DOHH2 (cell line): Measurements from ENCODE around the gene CHODL.

Experiments
- H3F3A ChIP-seq: fragments of 200-600 bp; sonication (generic), shearing (Covaris generic); 2 replicates; pipeline ENCODE4 v1.6.0; 2016; ENCODE audit warnings: antibody characterized with exemption, mild to moderate bottlenecking; ENCODE audit not compliant: control insufficient read depth, insufficient read depth
- H3K27ac ChIP-seq: fragments of 200-600 bp; sonication (generic); 2 replicates; pipeline ENCODE4 v1.5.1; 2014; ENCODE audit warnings: low read depth, mild to moderate bottlenecking, low read length, moderate library complexity
- H3K27me3 ChIP-seq: fragments of 200-600 bp; sonication (generic); 2 replicates; pipeline ENCODE4 v1.6.1; 2014; ENCODE audit warnings: mild to moderate bottlenecking, low read length, mixed read lengths; ENCODE audit not compliant: control insufficient read depth
- H3K36me3 ChIP-seq: fragments of 200-600 bp; sonication (generic); 2 replicates; pipeline ENCODE4 v1.6.1; 2014; ENCODE audit warnings: mild to moderate bottlenecking, low read length, moderate library complexity, mixed read lengths; ENCODE audit not compliant: control insufficient read depth
- H3K4me1 ChIP-seq: fragments of 200-600 bp; sonication (generic); 2 replicates; pipeline ENCODE4 v1.6.1; 2014; ENCODE audit warnings: mild to moderate bottlenecking, low read length, mixed read lengths; ENCODE audit not compliant: control insufficient read depth
- H3K4me2 ChIP-seq: fragments of 200-600 bp; sonication (generic); 2 replicates; pipeline ENCODE4 v1.6.0; 2014; ENCODE audit warnings: mild to moderate bottlenecking, low read length, moderate library complexity
- H3K4me3 ChIP-seq: fragments of 200-600 bp; sonication (generic); 2 replicates; pipeline ENCODE4 v1.5.1; 2014; ENCODE audit warnings: mild to moderate bottlenecking, low read length, mixed read lengths
- H3K79me2 ChIP-seq: fragments of 200-600 bp; sonication (generic); 2 replicates; pipeline ENCODE4 v1.6.1; 2014; ENCODE audit warnings: mild to moderate bottlenecking, low read length, mixed read lengths; ENCODE audit not compliant: control insufficient read depth
- H3K9me2 ChIP-seq: fragments of 200-600 bp; sonication (generic); replicated peaks from 2 replicates; pipeline ENCODE4 v1.6.1; 2014; ENCODE audit warnings: mild to moderate bottlenecking, low read length, mixed read lengths; ENCODE audit not compliant: control insufficient read depth
- H3K9me3 ChIP-seq: fragments of 200-600 bp; sonication (generic); 2 replicates; pipeline ENCODE4 v1.6.1; 2014; ENCODE audit warnings: antibody characterized with exemption, low read length, mixed read lengths; ENCODE audit not compliant: control insufficient read depth, insufficient read depth
- H4K20me1 ChIP-seq: fragments of 200-600 bp; sonication (generic); 2 replicates; pipeline ENCODE4 v1.6.0; 2014; ENCODE audit warnings: low read depth, mild to moderate bottlenecking, antibody characterized with exemption, low read length, moderate library complexity; ENCODE audit not compliant: control insufficient read depth, insufficient read depth
- CTCF ChIP-seq: fragments of 200-600 bp; sonication (generic); IDR thresholded peaks from one replicate; pipeline ENCODE4 v1.5.1; 2014; ENCODE audit warnings: antibody characterized with exemption, mild to moderate bottlenecking, low read depth, low read length; ENCODE audit not compliant: poor library complexity, severe bottlenecking
- EZH2phosphoT487 ChIP-seq: fragments of 200-600 bp; sonication (generic); IDR thresholded peaks from 2 replicates; pipeline ENCODE4 v1.6.1; 2017; ENCODE audit warnings: borderline replicate concordance, mild to moderate bottlenecking, antibody characterized with exemption, low read length, moderate library complexity, mixed read lengths

CHODL gene

GRCh38 chr21:18269856-18270255, 25.2 kb downstream of the CHODL start:
- Histone ChIP-seq H3K36me3 (no peaks in the 10 kb centered on the region), H4K20me1 (no peaks in the 10 kb centered on the region), H3K9me2 (no peaks in the 10 kb centered on the region), H3K27ac (no peak overlapping the region), H3K79me2 (no peaks in the 10 kb centered on the region), H3K4me1 (no peaks in the 10 kb centered on the region), H3K4me2 (no peak overlapping the region), H3K9me3 (no peaks in the 10 kb centered on the region), H3F3A (no peaks in the 10 kb centered on the region), H3K4me3 (no peak overlapping the region), H3K27me3 (no peaks in the 10 kb centered on the region)
- no peak for TF ChIP-seq EZH2phosphoT487
- TF ChIP-seq CTCF: no peak

GRCh38 chr21:18273400-18273799, 28.8 kb downstream of the CHODL start:
- Histone ChIP-seq H3K27ac (no peak overlapping the region), H3K9me3 (no peaks in the 10 kb centered on the region), H3K27me3 (no peaks in the 10 kb centered on the region), H3K79me2 (no peaks in the 10 kb centered on the region), H3K4me1 (no peaks in the 10 kb centered on the region), H3F3A (no peaks in the 10 kb centered on the region), H3K4me2 (no peak overlapping the region), H3K9me2 (no peaks in the 10 kb centered on the region), H3K36me3 (no peaks in the 10 kb centered on the region), H4K20me1 (no peaks in the 10 kb centered on the region), H3K4me3 (no peak overlapping the region)
- TF ChIP-seq EZH2phosphoT487 (no peak), CTCF (no peak)

GRCh38 chr21:18274370-18274769, 29.7 kb downstream of the CHODL start:
- no peaks in the 10 kb centered on the region for H4K20me1 ChIP-seq
- H3K9me3 ChIP-seq: no peaks in the 10 kb centered on the region
- H3K27ac ChIP-seq: no peak overlapping the region
- H3K4me1 ChIP-seq: no peaks in the 10 kb centered on the region
- no peak overlapping the region for H3K4me3 ChIP-seq
- H3K36me3 ChIP-seq: no peaks in the 10 kb centered on the region
- no peaks in the 10 kb centered on the region for H3K9me2 ChIP-seq
- TF ChIP-seq EZH2phosphoT487: no peak
- TF ChIP-seq CTCF: no peak
- H3F3A ChIP-seq: no peaks in the 10 kb centered on the region
- H3K79me2 ChIP-seq: no peaks in the 10 kb centered on the region
- H3K27me3 ChIP-seq: no peaks in the 10 kb centered on the region
- H3K4me2 ChIP-seq: no peak overlapping the region

GRCh38 chr21:18275781-18276180, 31.1 kb downstream of the CHODL start:
- H3K36me3 ChIP-seq: no peaks in the 10 kb centered on the region
- no peak overlapping the region for H3K4me2 ChIP-seq
- no peaks in the 10 kb centered on the region for H3K9me3 ChIP-seq
- H3K4me1 ChIP-seq: no peaks in the 10 kb centered on the region
- H3K79me2 ChIP-seq: no peaks in the 10 kb centered on the region
- no peak overlapping the region for H3K27ac ChIP-seq
- no peaks in the 10 kb centered on the region for H4K20me1 ChIP-seq
- H3K27me3 ChIP-seq: no peaks in the 10 kb centered on the region
- no peaks in the 10 kb centered on the region for H3F3A ChIP-seq
- no peaks in the 10 kb centered on the region for H3K9me2 ChIP-seq
- no peak overlapping the region for H3K4me3 ChIP-seq
- TF ChIP-seq CTCF (no peak), EZH2phosphoT487 (no peak)
